ENCODE measurements around the gene ZNF584.

Gene ZNF584

GRCh38 chr19:58408152-58409009 is at the start of gene ZNF584:
TSS of gene ZNF584 (plus strand) at chr19:58408649. CDS start at chr19:58409148, 499 bp downstream.
- H3K4me3 ChIP-seq (ENCODE audit: low read length) = peak within 1 kb of the TSS; percentile 100
- TF ChIP-seq EZH2phosphoT487 (IDR thresholded peaks at IDR 0.05; ENCODE audit: borderline replicate concordance, low read length) = no peak
- peak; percentile 48 for TF ChIP-seq CTCF (IDR thresholded peaks at IDR 0.05; ENCODE audit: low read depth, low read length, poor library complexity, severe bottlenecking)
- peaks cover 31% of the 10 kb centered on the region for H3K79me2 ChIP-seq (ENCODE audit: control insufficient read depth, low read length)
- H3K4me2 ChIP-seq (ENCODE audit: low read length) = peak within 1 kb of the TSS; percentile 74
- peaks cover 5% of the 10 kb centered on the region; the same call in 1 of the 2 replicates for H3K36me3 ChIP-seq (ENCODE audit: control insufficient read depth, low read length)
- H3K27me3 ChIP-seq (ENCODE audit: control insufficient read depth, low read length) = no peaks in the 10 kb centered on the region
- peak within 1 kb of the TSS; percentile 57 for H3K27ac ChIP-seq (ENCODE audit: low read depth, low read length)
- peaks cover 9% of the 10 kb centered on the region for H3F3A ChIP-seq (ENCODE audit: control insufficient read depth, insufficient read depth)
- no peaks in the 10 kb centered on the region for H3K9me3 ChIP-seq (ENCODE audit: control insufficient read depth, insufficient read depth, low read length)
- no peaks in the 10 kb centered on the region for H4K20me1 ChIP-seq (ENCODE audit: control insufficient read depth, insufficient read depth, low read depth, low read length)
- peaks cover 24% of the 10 kb centered on the region for H3K4me1 ChIP-seq (ENCODE audit: control insufficient read depth, low read length)
- no peaks in the 10 kb centered on the region for H3K9me2 ChIP-seq (replicated peaks; ENCODE audit: control insufficient read depth, low read length)

- Histone ChIP-seq H3K27ac (ENCODE audit: low read depth, low read length) (peak overlapping the region; percentile 63), H3F3A (ENCODE audit: control insufficient read depth, insufficient read depth) (peaks cover 6% of the 10 kb centered on the region; the same call in 1 of the 2 replicates), H3K4me2 (ENCODE audit: low read length) (peak overlapping the region; percentile 99), H3K27me3 (ENCODE audit: control insufficient read depth, low read length) (peaks cover 1% of the 10 kb centered on the region; the same call in 1 of the 2 replicates), H3K36me3 (ENCODE audit: control insufficient read depth, low read length) (peaks cover 3% of the 10 kb centered on the region; the same call in 1 of the 2 replicates), H3K4me3 (ENCODE audit: low read length) (peak overlapping the region; percentile 99), H3K4me1 (ENCODE audit: control insufficient read depth, low read length) (peaks cover 16% of the 10 kb centered on the region), H4K20me1 (ENCODE audit: control insufficient read depth, insufficient read depth, low read depth, low read length) (no peaks in the 10 kb centered on the region), H3K9me3 (ENCODE audit: control insufficient read depth, insufficient read depth, low read length) (no peaks in the 10 kb centered on the region), H3K9me2 (replicated peaks; ENCODE audit: control insufficient read depth, low read length) (no peaks in the 10 kb centered on the region), H3K79me2 (ENCODE audit: control insufficient read depth, low read length) (peaks cover 10% of the 10 kb centered on the region)
- TF ChIP-seq CTCF (IDR thresholded peaks at IDR 0.05; ENCODE audit: low read depth, low read length, poor library complexity, severe bottlenecking) (no peak), EZH2phosphoT487 (IDR thresholded peaks at IDR 0.05; ENCODE audit: borderline replicate concordance, low read length) (no peak)
These were observed 46.6 kb upstream of the ZNF584 start for GRCh38 chr19:58361900-58362271.

GRCh38 chr19:58362272-58362994 is 46.0 kb upstream of the ZNF584 start, which contains the start of gene ZNF497:
TSS of gene ZNF497 (minus strand) at chr19:58362751. CDS start at chr19:58357635, 5,116 bp downstream.
- H3F3A ChIP-seq (ENCODE audit: control insufficient read depth, insufficient read depth) = peaks cover 6% of the 10 kb centered on the region; the same call in 1 of the 2 replicates
- H3K4me3 ChIP-seq (ENCODE audit: low read length) = peak within 1 kb of the TSS; percentile 99
- no peaks in the 10 kb centered on the region for H3K27me3 ChIP-seq (ENCODE audit: control insufficient read depth, low read length)
- peak within 1 kb of the TSS; percentile 63 for H3K27ac ChIP-seq (ENCODE audit: low read depth, low read length)
- peaks cover 3% of the 10 kb centered on the region; the same call in 1 of the 2 replicates for H3K36me3 ChIP-seq (ENCODE audit: control insufficient read depth, low read length)
- H3K4me1 ChIP-seq (ENCODE audit: control insufficient read depth, low read length) = peaks cover 15% of the 10 kb centered on the region
- H4K20me1 ChIP-seq (ENCODE audit: control insufficient read depth, insufficient read depth, low read depth, low read length) = no peaks in the 10 kb centered on the region
- H3K9me3 ChIP-seq (ENCODE audit: control insufficient read depth, insufficient read depth, low read length) = no peaks in the 10 kb centered on the region
- TF ChIP-seq EZH2phosphoT487 (IDR thresholded peaks at IDR 0.05; ENCODE audit: borderline replicate concordance, low read length) (no peak; the same call in 1 of the 2 replicates), CTCF (IDR thresholded peaks at IDR 0.05; ENCODE audit: low read depth, low read length, poor library complexity, severe bottlenecking) (no peak)
- no peaks in the 10 kb centered on the region for H3K9me2 ChIP-seq (replicated peaks; ENCODE audit: control insufficient read depth, low read length)
- H3K79me2 ChIP-seq (ENCODE audit: control insufficient read depth, low read length) = peaks cover 10% of the 10 kb centered on the region
- H3K4me2 ChIP-seq (ENCODE audit: low read length) = peak within 1 kb of the TSS; percentile 99
